Glomerular visceral epithelial cell (primary cell): ENCODE data around the gene CLIC4.
"Not testable (repeated sequence)": the region's sequence is repeated elsewhere in the genome, so short reads cannot be mapped to it uniquely, and the experiment has no call there.

Experiments used
- DNase-seq: peaks from one replicate; pipeline ENCODE4 v3.0.0-alpha.2; 2016; ENCODE audit errors: extremely low spot score

Gene CLIC4

GRCh38 chr1:24875991-24876506 lies 130.8 kb downstream of the CLIC4 start:
- DNase-seq = no peak

DNA sequence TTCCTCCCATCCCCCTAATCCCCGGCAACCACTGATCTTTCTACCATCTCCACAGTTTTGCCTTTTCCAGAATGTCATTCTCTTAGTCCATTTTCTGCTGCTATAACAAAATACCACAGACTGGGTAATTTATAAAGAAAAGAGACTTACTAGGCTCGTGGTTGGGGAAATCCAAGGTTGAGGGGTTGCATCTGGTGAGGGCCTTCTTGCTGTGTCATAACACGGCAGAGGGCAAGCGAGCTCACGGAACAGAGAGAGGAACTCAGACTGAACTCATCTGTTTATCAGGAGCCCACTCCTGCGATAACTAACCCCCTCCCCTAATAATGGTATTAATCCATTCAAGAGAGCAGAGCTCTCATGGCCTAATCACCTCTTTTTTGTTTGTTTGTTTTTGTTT lies 132.8 kb downstream of the CLIC4 start:
- no peak for DNase-seq

- DNase-seq = no peak
Observed at GRCh38 chr1:24878775-24879742, 133.8 kb downstream of the CLIC4 start.

DNA sequence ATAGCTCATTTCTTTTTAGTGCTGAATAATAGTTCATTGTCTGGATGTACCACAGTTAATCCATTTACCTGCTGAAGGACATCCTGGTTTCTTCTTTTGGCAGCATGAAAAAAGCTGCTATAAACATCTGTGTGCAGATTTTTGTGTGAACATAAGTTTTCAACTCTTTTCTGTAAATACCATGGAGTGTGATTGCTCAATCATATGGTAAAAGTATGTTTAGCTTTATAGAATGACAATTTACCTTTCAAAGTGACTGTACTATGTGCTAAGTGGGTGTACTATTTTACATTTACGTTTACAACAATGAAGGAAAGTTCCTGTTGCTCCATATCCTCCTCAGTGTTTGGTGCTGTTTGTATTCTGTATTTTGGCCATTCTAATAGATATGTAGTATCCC lies 135.8 kb downstream of the CLIC4 start:
- DNase-seq = no peak

GRCh38 chr1:24884751-24885150 lies 139.5 kb downstream of the CLIC4 start:
- no peak for DNase-seq

GRCh38 chr1:24886241-24886640 lies 141.0 kb downstream of the CLIC4 start:
- DNase-seq = no peak

- no peak for DNase-seq
Observed at GRCh38 chr1:24888061-24888970, 143.1 kb downstream of the CLIC4 start.

GRCh38 chr1:24888971-24889676 lies 143.9 kb downstream of the CLIC4 start:
- no peak for DNase-seq

DNA sequence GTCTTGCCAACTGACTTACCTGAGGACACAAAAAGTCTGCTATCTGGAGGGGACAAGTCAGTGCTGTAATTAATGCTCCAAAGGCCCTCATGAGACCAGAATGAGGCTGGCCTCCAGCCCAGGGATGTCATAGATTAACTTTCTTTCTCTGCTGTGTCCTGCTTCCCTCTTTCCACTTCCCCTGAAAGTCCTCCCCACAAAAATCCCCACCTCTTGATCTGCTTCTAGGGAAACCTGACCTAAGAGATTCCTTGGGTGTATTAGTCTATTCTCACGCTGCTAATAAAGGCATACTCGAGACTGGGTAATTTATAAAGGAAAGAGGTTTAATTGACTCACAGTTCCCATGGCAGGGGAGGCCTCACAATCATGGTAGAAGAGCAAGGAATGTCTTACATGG lies 145.6 kb downstream of the CLIC4 start:
- no peak for DNase-seq

DNA sequence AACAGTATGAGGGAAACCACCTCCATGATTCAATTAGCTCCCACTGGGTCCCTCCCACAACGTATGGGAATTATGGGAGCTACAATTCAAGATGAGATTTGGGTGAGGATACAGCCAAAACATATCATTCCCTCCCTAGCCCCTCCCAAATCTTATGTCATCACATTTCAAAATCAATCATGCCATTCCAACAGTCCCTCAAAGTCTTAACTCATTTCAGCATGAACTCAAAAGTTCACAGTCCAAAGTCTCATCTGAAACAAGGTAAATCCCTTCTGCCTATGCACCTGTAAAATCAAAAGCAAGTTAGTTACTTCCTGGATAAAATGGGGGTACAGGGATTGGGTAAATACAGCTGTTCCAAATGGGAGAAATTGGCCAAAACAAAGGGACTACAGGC lies 146.1 kb downstream of the CLIC4 start:
- not testable (repeated sequence) for DNase-seq

DNA sequence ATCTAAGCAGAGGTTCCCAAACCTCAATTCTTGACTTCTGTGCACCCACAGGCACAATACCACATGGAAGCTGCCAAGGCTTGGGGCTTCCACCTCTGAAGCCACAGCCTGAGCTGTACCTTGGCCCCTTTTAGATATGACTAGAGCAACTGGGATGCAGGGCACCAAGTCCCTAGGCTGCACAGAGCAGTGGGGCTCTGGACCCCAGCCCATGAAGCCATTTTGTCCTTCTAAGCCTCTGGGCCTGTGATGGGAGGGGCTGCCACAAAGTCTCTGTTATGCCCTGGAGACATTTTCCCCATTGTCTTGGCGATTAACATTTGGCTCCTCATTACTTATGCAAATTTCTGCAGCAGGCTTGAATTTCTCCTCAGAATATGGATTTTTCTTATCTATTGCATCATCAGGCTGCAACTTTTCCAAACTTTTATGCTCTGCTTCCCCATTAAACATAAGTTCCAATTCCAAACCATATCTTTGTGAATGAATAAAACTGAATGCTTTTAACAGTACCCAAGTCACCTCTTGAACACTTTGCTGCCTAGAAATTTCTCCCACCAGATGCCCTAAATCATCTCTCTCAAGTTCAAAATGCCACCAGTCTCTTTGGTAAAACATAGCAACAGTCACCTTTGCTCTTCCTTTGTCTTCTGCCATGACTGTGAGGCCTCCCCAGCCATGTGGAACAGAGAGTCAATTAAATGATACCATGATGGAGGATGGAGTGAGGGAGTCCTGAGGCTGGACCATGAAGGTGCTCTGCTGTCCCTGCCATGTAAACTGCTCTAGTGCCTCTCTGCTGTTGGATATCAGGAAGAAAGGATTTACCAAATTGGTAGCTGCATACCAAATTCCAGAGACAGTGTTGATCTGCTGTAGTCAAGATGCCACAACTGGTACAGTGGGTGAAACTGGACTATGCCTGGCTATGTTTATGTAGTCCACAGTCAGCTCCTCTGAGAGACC lies 147.2 kb downstream of the CLIC4 start:
- DNase-seq = no peak

DNA sequence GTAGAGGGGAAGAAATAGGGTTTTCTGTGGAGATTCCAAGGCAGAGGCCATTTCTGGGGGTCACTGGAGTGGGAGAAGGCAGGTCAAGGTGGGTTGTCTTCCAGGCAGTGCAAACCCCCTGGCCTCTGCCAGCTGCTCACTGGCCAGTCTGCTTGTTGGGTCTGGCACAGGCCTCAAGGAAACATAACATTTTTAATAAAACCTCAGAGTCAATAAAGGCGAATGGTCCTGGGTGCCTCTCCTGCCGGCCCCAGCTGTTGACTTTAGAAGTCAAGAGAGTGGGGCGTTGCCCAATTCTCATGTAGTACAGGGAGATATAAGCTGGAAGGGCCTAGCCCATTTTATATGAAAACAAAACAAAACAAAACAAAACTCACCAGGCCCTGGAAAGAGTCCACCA lies 148.2 kb downstream of the CLIC4 start:
- no peak for DNase-seq
